Daoy (cell line): ENCODE results near the gene FTCDNL1. TPM values are rescaled to one million over a fixed set of nuclear protein-coding genes. Genes with fewer than 3 reads are reported as not detected.

Experiments used
- DNase-seq: peaks from one replicate; pipeline ENCODE4 v3.0.0-alpha.2; 2015; ENCODE audit warnings: low read depth
- total RNA-seq: library from RNA; depleted of rRNA; stranded (reverse); fragments of >200 nt; shearing (Covaris generic); gene quantifications from 2 replicates; pipeline ENCODE4 v1.2.3, GENCODE V29; 2014

The FTCDNL1 gene
- total RNA-seq, 1 experiment from 2014 or later, result 0.86 TPM

DNA sequence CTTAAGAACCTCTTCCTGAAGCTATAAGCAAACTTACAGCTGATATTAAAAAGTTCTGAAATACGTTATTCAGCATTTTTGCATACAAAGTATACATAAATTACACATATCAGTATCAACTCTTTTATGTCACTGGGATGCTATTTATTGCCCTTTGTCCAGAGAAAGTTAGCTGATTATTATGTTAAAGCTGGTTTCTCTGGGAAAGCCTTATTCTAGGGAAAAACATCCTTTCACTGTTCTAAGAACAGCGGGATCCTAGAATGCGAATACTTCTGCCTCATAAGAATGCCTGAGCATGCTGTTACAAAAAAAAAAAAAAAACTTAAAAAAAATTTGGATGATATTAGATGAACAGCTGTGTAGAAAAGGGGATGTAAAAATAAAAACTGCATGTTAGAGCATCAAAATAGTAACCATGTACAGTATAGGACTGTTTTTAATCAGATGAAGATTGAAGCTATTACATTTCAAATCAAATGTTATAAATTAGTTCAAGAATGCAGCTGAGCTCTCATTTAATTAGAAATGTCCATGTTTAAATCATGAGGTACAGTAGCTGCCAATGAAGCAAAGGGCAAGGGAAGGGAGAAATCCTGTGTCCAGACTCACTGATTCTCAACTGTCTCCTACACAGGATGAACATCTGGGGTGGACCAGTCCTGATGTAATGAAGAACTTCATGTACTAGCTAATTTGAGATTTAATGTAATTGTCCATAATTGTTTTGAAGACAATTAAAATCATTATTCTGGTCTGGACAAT lies 8.2 kb downstream of the FTCDNL1 start:
- no peak for DNase-seq

DNA sequence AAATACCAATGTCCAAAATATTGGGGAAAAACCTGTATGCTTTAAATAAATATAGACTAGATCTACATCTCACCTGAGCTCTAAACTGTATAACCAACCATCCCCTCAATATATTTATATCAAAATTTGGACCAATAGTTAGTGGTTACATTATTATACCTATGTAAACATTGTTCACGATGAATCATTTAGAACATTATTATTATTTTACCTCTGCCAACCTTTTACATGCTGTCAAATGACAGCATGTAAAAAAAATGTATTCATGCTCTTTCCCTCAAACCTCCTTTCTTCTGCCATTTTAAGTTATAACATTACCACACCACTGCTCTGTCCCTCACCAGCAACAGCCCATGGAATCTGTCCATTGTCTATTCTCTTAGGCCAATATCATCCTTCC lies 9.6 kb downstream of the FTCDNL1 start:
- no peak for DNase-seq

DNA sequence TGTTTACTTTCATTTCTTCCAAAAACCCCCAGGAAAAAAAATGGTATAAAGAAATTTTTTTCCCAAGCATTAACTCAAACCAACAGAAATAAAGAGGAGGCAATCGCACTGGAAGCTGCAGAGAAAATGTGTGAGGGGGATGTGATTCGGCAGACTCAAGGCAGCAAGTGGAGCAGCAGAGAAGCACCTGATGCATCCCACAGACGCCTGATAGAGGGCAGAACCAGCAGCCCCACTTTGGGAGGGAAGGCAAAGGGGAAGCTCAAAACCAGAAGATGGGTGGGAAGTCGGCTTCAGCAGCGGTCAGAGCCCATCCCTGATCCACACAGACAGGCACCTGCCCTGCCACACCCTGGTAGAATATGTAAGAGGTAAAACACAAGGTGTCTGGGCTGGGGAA lies 12.6 kb downstream of the FTCDNL1 start:
- DNase-seq, result no peak

DNA sequence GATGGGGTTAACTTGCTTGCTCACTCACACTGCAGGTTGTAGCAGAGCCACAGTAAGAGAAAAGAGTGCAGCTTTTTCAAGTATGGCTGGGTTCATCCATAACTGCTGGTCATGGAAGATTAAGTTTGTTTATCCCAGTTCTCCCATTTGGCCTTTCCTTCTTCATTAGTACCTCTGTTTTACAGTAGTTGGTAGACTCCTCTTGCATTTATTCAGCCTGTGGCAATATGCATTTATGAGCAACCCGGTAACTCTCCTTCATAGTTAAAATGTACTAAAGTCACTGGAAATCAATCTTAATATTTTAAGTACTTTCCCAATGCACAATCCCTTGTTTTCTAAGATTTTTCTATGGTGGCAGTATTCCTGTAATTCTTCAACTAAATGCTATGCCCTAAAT lies 14.0 kb downstream of the FTCDNL1 start:
- DNase-seq, result no peak

DNA sequence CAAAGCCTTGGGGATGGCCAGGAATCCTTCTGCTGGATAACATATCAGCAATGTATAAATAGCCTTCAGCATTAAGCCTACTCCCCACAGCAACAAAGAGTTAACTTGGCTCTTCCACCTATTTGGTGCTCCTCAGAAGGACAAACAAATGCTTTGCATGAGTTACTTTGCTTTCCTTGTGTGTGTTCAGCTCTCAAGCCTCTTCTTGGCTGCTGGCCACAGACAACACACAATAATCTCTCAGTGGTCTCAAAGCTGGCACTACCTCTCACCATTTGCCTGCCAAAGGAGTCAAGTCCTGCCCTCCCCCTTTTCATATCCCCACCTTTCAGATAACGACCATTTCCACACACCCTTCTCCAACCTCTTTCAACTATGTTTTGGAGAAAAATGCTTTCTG lies 17.5 kb downstream of the FTCDNL1 start:
- no peak for DNase-seq

DNA sequence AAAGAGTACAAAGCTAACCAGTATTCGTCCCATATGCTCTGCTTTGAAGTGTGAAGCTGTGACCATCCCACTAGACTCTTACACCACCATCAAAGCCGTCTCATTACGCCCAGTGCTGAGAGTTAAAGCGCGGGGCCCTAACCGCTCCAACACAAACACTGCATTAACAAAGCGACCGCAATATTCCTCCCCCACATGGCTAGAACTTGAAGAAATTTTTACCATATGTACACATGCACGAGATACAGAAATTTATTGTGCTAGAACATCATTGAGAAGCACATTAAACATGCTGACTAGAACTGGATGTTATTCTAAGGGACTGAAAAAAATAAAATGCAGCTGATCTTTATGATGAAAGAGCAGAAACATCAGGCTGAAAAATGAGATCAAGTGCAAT lies 20.5 kb downstream of the FTCDNL1 start:
- no peak for DNase-seq

DNA sequence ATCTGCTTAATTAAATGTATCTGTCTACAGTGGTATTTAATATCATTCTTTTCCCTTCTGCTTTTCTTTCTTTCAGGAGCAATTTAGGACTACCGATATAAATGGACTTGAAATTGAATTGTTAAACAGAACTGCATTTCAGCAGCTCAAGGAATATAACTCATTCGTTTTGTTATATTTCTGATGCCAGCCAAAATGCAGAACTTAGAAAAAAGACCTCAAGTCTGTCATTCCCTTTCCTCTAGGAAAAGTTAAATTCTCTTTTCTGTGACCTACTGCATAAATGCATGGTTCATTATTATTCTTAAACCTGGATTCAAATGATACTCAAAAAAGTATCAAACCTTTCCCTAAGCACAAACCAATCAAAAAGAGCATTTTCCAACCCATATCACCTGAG lies 21.4 kb downstream of the FTCDNL1 start:
- no peak for DNase-seq

DNA sequence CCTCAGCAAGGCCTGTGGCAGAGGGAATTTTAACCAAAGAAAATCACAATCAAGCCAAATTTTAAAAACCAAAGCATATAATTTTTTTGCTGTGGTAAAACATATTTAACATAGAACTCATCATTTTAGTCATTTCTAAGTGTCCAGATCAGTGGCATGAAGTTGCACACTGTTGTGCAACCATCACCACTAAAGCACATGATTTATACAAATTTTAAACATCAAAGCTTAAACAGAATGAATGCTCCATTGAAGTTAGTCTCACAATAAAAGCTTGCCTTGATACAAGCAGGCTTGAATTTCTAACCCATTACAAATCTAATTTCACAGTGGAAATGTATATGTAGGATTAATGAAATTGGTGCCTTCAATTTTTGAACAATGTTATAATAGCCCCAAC lies 31.2 kb downstream of the FTCDNL1 start:
- DNase-seq, result no peak

DNA sequence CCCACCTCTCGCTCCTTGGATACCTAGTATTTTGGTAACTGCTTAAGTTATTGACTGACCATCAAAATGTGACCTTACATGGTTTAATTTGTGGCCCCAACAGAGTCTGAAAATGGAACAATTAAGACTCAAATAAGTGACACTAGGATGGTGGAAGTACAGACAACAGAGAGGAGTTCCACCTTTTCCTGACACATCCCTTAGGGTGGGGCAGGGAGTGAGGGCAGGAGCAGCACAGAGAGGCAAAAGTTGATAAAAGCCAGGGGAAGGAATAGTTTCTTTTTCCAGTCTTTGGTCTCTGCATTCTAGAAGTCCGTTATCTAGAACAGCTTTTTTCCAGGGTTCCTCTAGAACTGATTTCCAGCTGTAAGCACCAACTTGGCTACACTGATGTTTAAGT lies 32.2 kb downstream of the FTCDNL1 start:
- DNase-seq, result no peak

DNA sequence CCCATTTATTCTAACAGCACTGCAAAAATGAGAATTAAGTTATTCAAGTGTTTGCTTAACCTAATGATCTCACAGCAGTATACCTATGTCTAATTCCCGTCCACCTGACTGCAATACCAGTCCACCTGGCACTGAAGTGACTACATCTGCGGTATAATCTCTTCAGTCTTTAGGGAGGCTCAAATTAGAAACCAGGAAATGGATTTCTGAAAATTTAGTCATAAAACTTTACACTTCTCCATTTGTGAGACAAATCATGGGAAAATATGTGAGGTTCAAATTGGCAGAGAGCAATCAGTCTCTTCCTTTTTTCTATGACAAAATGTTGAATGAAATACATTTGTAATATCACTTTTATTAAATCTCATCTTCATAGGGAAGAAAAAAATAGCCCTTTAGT lies 33.0 kb downstream of the FTCDNL1 start:
- no peak for DNase-seq

DNA sequence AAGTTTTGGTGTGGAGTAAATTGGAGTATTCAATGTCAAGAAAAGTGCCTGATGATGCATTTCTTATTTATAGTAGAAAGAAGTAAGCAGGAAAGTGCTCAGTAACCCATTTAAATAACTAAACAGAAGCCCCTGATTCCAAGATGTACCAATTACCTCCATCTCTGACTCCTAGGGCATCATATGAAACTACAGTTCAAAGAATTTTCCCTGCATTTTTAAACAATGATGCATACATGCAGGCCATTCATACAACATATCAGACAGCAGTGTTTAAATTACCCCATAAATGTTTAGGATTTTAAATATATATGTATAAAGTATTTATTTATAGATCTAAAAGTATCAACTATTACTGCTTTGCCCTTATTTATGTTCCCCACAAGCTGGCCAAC lies 36.2 kb downstream of the FTCDNL1 start:
- no peak for DNase-seq

DNA sequence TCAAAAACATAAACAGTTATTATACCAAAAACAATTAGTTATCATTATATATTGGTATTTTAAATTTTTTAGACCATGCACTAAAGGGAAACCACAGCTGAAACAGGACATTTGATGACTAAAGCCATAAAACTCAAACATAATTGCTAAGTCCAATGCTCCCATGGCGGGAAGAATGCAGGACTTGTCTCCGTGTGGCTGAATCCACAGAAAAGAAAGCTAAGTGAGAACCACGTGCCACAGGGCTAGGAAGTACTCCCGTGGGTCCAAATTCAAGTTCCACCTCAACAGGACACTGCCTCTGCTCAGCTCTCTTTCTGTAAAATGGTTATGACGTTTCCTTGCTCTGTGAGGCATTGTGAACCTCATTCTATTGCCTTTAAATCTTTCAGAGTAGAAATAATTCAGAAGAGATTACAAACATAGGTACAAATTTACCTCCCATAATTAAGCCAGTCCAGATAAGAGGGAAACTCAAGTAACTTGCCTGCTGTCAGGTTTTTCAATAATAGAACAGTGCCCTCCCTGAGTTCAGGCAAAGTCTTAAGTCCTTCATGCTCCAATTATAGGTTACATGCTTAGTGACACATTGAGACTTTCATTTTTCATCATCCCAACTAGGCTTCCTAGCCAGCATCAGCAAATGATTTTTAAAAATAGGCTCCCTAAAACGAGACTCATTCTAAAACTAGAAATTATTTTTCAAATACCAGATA lies 36.7 kb downstream of the FTCDNL1 start:
- DNase-seq, result peak; percentile 41

DNA sequence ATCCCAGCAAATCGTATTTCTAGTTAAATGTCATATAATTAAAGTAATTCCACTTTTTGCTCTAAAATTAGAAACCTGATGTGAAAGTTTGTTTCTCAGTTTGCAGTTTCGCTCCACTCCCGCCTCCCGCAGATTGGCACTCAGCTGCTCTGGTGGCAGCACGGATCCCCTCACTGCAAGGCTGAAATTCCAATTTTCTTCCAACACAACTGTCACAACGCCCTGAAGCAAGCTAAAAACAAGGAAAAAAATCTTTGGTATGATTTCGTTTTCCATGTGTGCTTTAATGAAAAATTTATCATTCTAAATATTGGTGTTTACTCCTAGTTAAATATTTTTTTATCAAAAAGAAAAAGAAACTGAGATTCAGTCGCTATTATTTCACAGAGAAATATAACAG lies 38.5 kb downstream of the FTCDNL1 start:
- no peak for DNase-seq

DNA sequence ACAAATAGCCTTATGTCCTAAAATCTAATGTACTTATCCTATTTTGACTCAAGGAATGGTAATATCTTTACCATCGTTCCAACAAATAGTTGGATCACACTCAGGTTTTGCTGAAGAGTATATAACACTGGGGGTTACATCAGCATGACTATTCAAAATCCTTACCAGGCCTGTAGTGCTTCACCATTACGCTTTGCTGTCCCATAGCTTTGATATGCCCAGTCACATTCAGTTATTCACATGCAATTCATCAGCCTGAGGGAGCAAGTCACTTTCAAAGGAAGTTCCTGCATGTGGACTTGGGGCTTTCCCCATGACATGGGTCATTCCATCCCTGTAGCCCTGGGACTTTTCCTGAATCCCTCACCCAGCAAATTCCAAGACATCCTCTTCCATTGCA lies 39.6 kb downstream of the FTCDNL1 start:
- DNase-seq, result peak; percentile 37

DNA sequence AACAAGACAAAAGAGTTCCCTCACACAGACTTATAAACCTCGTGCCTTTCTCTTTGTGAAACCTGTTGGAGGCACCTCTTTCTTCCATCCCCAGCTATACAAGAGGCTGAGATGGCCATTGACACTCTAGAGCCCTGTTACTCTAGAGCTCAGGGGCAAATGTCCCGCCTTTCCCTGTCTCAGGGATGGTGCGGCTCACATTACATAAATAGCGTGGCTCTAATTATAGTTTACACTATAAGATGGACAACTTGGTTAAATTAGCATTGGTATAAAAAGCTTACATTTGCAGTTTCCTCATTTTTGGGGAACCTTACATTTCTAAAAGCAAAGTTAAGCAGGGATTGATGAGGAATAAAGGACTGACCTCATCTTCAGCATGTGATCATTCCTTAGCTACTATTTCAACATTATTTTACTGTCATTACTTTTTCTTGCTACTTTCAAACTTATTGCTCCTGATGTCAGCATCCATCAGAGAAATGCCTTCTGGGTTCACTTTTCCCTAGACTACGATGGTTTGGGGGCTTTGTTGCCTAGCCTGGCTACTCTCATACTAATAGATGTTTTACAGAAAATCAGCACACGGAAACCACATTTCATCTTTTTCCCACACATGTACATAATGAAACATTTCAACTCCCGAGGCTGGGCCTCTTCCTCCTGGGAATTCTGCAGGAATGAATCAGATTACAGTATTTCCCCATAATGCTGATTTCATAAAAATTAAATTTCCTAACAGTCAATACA lies 40.4 kb downstream of the FTCDNL1 start:
- DNase-seq, result no peak

DNA sequence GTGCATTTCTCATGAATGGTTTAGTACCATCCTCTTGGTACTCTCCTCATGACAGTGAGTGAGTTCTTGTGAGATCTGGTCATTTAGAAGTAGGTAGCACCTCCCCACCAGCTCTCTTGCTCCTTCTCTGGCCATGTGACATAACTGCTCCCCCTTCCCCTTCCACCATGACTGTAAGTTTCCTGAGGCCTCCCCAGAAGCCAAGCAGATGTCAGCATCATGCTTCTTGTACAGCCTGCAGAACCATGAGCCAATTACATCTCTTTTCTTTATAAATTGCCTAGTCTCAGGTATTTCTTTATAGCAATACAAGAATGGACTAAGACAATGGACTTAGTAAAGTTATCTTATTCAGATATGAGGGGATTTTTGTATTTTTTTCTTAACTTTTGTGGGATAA lies 43.0 kb downstream of the FTCDNL1 start:
- DNase-seq, result no peak

DNA sequence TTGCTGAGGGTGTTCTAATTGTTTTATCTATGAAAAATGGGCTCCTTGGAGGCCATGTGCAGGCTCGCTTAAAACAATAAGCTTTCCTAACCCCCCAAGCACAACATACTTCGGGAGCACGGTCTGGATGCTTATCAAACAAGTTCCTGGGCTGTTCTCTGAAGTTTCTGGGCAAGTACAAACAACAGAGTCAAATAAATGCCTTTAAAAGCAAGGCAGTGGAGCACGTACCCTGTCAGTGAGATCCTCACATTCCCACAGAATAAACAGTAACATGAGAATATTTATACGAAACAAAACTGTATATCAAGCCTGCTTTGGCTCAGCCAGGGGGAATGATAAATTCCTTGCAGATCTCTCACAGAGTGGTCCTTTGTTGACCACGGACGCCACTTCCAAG lies 44.8 kb downstream of the FTCDNL1 start:
- no peak for DNase-seq

DNA sequence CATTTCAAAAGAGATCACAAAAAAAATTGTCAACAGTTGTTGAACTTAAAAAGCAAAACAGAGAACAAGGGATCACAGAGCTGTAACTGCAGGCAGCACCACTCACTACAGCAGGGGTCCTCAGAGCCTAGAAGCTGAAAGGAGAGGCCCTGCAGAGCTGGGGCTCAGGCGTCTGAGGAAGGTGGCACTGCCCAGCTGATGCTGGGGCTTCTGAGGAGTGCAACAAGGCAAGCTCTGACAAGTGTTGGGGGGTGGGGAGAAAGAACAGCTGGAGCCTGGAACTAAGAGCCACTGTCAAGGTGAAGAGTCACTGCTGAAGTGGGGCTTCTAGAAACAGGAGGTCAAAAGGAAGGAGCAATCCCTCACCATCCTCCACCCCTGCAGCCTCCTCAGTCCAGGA lies 46.2 kb downstream of the FTCDNL1 start:
- DNase-seq, result no peak

DNA sequence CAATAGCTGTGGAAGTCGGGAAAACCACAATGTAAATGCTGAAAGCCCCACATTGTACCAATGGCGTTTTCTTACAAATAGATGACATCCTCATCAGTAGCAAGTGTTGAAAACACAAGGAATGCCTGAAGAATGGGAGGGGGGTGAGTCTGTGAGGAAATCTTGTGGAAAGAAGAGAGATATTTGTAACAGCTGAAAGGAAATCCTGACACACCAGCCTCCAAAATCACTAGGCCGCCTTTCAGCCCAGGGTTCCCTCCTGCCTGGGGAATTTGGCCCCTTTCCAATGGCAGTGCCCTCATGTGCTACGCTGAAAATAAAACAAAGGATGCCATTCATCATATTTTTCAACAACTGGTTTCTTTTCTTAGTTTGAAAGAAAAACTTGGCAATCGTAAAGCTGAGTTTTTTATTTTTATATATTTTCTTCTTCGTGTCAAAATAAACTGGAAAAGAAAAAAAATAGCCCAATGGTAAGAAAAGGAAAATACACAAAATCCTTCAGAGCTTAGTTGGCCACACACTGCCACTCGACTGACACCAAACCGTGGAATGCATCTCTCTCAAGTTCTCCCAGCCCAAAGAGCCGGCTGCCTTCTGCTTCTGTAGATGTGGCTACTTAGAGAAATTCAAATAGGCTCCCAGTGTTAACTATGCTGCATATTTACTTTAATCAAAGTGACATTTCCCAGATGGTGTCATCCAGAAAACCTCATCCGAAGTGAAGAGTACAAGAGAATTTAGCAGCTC lies 52.0 kb downstream of the FTCDNL1 start:
- no peak for DNase-seq

DNA sequence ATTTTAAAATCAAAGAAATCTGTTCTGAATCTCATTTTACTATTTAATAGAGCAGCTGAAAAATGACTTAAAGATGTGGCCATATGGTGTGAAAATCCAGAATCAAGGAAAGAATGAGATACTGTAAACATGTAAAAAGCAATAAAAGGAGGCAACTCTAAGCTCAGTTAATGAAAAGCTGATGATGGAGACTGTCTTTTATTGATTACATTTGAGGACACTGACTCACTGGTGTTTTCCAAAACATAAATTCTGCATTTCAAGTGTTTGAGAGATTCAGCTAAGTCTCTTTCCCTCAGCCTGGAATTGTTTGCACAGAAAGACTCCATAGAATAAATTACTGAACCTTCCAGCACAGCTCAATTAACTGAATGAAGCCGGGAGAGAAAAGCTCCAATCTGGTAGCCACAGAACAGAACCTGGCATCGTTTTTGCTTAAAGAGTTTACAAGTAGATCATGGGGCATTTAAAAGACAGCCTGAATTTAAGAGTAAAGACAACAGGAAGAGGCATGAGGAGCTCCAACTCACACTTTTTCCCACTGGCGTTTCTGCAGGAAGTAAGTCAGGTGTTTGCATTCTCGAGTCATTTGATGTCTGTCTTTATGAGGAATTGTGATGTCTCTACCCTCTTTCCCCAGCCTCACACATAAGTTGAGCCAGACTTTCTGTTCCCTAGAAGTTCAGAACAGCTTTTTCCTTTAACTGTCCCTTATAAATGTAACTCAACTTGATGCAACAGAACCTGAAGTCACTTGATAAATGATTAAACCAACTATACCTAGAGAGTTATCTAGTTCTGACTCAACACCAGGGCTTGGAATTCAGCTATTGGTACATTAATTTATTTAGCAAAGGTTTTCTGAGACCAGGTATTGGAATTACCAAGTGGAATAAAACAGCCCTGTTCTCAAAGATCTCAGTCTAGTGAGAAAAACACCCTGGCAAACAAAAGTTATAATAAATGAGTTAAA lies 53.3 kb downstream of the FTCDNL1 start:
- no peak for DNase-seq

DNA sequence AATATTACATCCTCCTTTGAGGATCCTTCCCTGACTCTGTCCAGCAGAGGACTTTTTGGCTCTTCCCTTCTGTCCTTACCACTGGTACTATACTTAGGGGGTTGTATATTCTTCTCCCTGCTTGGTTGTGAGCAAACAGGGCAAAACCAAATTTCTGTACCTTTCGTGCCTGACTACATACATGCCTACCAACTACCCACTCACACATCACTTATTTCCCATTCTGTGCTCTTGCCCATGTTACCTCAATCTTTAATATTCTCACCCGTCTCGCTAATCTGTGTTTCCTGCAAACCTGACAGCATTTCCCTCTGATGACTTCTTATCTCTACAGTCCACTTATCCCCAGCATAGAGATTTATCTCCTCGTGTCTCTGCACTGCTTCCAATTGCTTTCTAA lies 58.6 kb downstream of the FTCDNL1 start:
- no peak for DNase-seq
